Stimulated activated naive CD8-positive, alpha-beta T cell treated with anti-CD3 and anti-CD28 coated beads, Interleukin-15, amount 100 ng/mL, for 72 hours (primary cell): Measurements from ENCODE around the gene OR2AG1.

Experiments used
- ATAC-seq: fragments of 150-1000 bp; cut with Tn5 transposase; 2 replicates; pipeline ENCODE4 v1.10.0; 2021; ENCODE audit warnings: mild to moderate bottlenecking, moderate library complexity
- DNase-seq, 2 donors: peaks; one replicate each; pipeline ENCODE4 v3.0.0; 2021 to 2022
- H3K27ac Mint-ChIP-seq, 2 donors: one replicate each; pipeline ENCODE4 v1.8.0; 2022; ENCODE audit warnings: mild to moderate bottlenecking in 2 of 2, mixed read lengths in 2 of 2, moderate library complexity in 2 of 2
- H3K27me3 Mint-ChIP-seq: one replicate; pipeline ENCODE4 v1.8.0; 2022; ENCODE audit warnings: mixed read lengths
- H3K4me1 Mint-ChIP-seq: one replicate; pipeline ENCODE4 v1.8.0; 2022; ENCODE audit warnings: mild to moderate bottlenecking, mixed read lengths
- H3K4me3 Mint-ChIP-seq, 2 donors: one replicate each; pipeline ENCODE4 v1.8.0; 2022; ENCODE audit warnings: mild to moderate bottlenecking in 2 of 2, mixed read lengths in 2 of 2, moderate library complexity in 1 of 2
- H3K9me3 Mint-ChIP-seq, 2 donors: one replicate each; pipeline ENCODE4 v1.8.0; 2022; ENCODE audit warnings: mixed read lengths in 2 of 2

Gene OR2AG1, protein sequence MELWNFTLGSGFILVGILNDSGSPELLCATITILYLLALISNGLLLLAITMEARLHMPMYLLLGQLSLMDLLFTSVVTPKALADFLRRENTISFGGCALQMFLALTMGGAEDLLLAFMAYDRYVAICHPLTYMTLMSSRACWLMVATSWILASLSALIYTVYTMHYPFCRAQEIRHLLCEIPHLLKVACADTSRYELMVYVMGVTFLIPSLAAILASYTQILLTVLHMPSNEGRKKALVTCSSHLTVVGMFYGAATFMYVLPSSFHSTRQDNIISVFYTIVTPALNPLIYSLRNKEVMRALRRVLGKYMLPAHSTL

DNA sequence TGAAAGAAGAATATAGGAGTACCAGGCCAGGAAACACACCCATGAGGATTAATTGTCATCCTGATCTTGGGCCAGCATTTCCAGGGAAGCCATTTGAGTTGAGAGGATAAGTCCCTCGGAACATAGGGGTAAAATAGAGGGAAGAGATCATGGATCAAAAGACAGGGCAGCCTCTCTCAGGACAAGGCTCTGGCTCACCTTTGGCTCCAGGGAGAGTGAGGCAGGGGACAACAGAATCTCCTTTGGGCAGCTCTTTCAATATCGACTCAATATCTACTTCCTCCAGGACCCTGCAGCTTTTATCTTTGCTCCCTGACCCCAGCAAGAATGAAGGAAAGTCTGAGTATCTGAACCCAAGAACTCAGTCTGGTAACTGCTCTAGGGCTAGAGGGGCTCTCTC lies at the start of gene OR2AG1:
OR2AG1 (plus strand) TSS at position 301 of the 400 bp plus-strand sequence. CDS start 2,018 bp downstream, outside the sequence.
- H3K27me3 Mint-ChIP-seq, result peaks cover 18% of the 10 kb centered on the region
- H3K4me3 Mint-ChIP-seq, result no peak within 1 kb of the TSS
- no peak within 1 kb of the TSS for H3K27ac Mint-ChIP-seq
- DNase-seq (no peak), ATAC-seq (no peak)
- no peaks in the 10 kb centered on the region for H3K9me3 Mint-ChIP-seq
- no peaks in the 10 kb centered on the region for H3K4me1 Mint-ChIP-seq

DNA sequence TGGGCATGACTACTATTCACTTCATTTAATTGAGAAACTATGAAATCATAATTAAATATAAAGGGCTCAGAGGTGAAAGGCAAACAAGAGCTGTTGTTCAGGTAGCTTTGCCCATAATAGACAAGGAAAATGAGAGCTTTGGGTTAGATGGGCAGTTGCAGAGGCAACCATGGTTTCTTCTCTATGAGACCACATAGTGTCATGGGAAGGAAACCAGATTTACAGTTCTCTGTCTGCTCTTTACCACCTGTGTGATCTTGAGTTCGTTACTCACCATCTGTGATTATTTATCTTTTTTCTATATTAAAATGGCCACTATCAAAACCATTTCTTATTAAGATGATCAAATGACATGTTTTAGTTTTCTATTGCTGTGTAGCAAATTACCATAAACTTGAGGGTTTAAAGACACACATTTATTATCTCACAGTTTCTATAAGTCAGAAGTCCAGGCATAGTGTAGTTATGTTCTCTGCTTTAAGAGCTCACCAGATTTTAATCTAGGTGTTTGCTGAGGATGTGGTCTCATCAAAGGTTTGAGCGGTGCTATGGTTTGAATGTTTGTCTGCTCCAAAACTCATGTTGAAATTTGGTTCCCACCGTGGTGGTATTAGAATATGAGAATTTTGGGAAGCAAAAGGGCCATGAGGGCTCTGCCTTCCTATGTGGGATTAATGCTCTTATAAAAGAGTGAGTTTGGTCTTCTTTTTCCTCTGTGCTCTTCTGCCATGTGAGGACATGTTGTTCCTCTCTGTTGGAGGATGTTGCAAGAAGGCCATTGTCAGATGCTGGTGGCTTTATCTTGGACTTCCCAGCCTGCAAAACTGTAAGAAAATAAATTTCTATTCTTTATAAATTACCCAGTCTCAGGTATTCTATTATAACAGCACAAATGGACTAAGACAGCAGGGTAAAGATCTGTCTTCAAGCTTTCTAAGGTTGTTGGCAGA lies 49.2 kb upstream of the OR2AG1 start:
- peaks cover 64% of the 10 kb centered on the region for H3K4me1 Mint-ChIP-seq
- H3K27ac Mint-ChIP-seq, result no peak overlapping the region
- ATAC-seq, result peak; percentile 90
- DNase-seq, result peak in 1 of 2 donors; percentile 48
- no peaks in the 10 kb centered on the region for H3K9me3 Mint-ChIP-seq
- no peaks in the 10 kb centered on the region for H3K27me3 Mint-ChIP-seq
- H3K4me3 Mint-ChIP-seq, result peak overlapping the region in 1 of 2 donors; percentile 60

DNA sequence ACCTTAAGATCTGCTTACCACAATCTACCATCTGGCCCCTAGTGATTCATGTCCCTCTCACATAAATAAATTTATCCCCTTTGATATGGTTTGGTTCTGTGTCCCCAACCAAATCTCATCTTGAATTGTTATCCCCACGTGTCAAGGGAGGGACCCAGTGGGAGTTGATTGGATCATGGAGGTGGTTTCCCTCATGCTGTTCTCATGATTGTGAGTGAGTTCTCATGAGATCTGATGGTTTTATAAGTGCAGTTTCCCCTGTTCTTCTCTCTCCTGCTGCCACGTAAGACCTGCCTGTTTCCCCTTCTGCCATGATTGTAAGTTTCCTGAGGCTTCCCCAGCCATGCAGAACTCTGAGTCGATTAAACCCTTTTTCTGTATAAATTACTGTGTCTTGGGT lies 48.2 kb upstream of the OR2AG1 start:
- peaks cover 61% of the 10 kb centered on the region for H3K4me1 Mint-ChIP-seq
- no peaks in the 10 kb centered on the region for H3K9me3 Mint-ChIP-seq
- H3K27me3 Mint-ChIP-seq, result no peaks in the 10 kb centered on the region
- peak overlapping the region; percentile 47 to 60 for H3K4me3 Mint-ChIP-seq
- H3K27ac Mint-ChIP-seq, result no peak overlapping the region
- no peak for ATAC-seq
- no peak for DNase-seq

DNA sequence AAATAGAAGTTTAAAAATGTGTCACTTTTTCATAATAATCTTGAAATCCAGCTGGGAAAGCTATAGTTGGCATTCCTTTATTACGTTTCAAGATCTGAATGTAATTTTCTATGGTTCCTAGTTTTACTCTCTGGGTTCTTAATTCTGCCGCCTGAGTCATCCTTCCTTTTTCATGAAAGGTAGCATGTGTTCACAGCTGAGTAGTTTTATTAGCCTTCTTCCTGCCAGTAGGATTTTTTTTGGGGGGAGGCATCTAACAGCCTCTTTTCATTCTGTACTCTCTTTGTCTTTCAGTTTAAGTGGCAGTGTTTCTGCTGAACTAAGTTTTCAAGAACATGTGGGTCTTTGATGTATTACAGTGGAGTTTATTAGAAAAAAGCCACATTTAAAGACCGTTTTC lies 47.5 kb upstream of the OR2AG1 start:
- Mint-ChIP-seq H3K4me3 (peak overlapping the region; percentile 43 to 47), H3K4me1 (peaks cover 68% of the 10 kb centered on the region), H3K9me3 (no peaks in the 10 kb centered on the region), H3K27ac (peak overlapping the region in 1 of 2 donors; percentile 77), H3K27me3 (no peaks in the 10 kb centered on the region)
- DNase-seq (no peak), ATAC-seq (no peak)

DNA sequence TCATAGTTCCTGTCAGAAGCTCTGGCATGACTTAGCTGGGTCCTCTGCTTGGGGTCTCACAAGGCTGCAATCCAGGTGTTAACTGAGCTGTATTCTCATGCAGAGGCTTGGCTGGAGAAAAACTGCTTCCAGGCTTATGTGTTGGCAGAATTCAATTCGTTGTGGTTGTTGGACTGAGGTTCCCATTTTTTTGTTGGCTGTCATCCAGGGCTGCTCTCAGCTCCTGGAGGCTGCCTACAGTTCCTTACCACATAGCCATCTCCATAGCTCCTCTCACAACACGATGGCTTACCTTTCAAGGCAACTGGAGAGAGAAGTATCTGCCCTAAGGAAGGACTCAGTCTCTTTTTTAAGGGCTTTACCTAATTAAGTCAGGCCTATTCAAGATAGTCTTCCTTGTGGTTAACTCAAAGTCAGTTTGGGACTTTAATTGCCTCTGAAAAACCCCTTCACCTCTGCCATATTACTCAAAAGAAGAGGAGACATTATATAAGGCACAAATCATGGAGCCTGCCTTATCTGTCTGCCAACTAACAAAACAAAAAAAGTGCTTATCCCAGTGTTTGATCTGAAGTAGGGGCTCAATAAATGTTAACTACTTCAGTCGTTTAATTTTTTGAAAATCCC lies 46.2 kb upstream of the OR2AG1 start:
- Mint-ChIP-seq H3K27me3 (no peaks in the 10 kb centered on the region), H3K4me1 (peaks cover 78% of the 10 kb centered on the region), H3K27ac (peak overlapping the region; percentile 9 to 89), H3K4me3 (peak overlapping the region; percentile 19 to 57), H3K9me3 (no peaks in the 10 kb centered on the region)
- peak; percentile 77 for ATAC-seq
- no peak for DNase-seq

DNA sequence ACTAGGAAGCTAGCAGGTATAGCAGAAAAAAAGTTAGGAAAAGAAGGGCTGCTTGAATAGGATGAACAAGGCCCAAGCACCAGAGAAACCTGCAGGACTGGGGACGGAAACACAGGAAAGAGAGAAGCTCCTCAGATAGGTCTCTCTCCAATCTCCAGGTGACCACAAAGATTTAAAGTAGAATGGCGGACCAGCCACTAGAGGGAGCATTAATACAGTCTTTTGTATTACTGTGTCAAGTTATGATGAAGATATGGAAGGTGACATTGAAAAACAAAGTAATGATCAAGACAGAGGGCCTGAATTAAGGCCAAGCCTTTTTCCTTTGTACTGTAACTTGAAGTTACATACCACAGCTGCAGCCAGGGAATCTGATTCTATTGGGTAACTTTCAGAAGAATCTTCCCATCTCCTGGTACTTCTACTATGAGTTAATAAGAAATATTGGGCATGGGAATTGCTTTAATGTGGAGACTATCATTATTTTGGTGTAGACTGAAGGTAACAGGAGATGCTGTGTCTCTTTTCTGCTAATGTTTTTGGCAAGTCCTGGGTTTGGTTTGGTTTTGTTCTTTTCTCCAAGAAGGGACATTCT lies 44.9 kb upstream of the OR2AG1 start:
- Mint-ChIP-seq H3K4me1 (peaks cover 92% of the 10 kb centered on the region), H3K27me3 (no peaks in the 10 kb centered on the region), H3K27ac (peak overlapping the region in 1 of 2 donors; percentile 83), H3K4me3 (peak overlapping the region; percentile 24 to 43), H3K9me3 (no peaks in the 10 kb centered on the region)
- DNase-seq (peak; percentile 56), ATAC-seq (peak; percentile 57)

DNA sequence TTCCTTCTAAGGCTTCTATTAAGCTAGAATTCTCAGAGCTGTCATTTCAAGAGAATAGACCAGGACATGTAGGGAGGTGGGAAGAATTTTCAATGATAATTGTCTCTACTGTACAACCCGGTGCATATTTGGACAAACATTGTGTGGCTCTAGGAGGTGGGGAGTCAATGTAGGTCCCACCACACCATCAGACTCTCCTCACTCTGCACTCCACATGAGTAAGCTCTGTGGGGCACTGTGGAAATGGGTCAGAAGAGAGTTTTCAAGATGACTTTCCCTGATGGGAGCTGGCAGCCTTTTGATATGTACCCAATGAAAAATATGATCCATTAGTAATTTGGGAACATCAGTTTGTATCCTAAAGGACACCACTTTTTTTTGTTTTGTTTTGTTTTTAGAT lies 44.2 kb upstream of the OR2AG1 start:
- Mint-ChIP-seq H3K4me1 (peaks cover 92% of the 10 kb centered on the region), H3K4me3 (no peak overlapping the region), H3K27ac (peak overlapping the region in 1 of 2 donors; percentile 59), H3K27me3 (no peaks in the 10 kb centered on the region), H3K9me3 (no peaks in the 10 kb centered on the region)
- DNase-seq (no peak), ATAC-seq (no peak)

DNA sequence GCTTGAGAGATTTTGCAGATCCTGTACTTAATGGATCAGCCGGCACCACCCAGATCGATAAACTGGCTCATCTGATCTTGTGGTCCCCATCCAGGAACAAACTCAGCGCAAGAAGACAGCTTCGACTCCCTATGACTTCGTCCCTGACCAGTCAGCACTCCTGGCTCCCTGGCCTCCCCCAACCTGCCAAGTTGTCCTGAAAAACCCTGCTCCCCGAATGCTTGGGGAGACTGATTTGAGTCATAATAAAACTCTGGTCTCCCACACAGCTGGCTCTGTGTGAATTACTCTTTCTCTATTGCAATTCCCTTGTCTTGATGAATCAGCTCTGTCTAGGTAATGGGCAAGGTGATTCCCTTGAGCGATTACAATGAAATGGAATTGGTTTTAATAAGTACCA lies 40.6 kb upstream of the OR2AG1 start:
- Mint-ChIP-seq H3K27ac (peak overlapping the region in 1 of 2 donors; percentile 94), H3K4me3 (no peak overlapping the region), H3K9me3 (no peaks in the 10 kb centered on the region), H3K4me1 (peaks cover 64% of the 10 kb centered on the region), H3K27me3 (no peaks in the 10 kb centered on the region)
- ATAC-seq, result no peak
- no peak for DNase-seq

DNA sequence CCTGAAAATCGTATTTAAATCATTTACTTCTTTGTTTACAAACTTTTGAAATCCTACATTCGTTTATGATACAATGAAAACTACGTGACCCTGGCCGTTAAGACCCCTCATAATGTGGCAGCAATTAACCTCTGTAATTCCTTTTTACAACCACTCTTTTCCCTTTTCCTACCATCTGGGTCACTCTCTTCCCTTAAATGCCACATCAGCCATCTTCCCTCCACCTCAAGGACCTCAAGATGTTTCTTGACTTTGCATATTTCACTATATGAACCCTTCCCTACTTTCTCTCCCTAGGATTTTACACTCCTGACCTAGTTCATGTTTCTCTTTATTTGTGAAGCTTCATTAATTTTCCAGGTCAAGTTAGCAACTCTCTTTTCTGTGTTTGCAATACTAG lies 37.8 kb upstream of the OR2AG1 start:
- DNase-seq (no peak), ATAC-seq (no peak)
- Mint-ChIP-seq H3K9me3 (no peaks in the 10 kb centered on the region), H3K4me1 (peaks cover 66% of the 10 kb centered on the region), H3K27ac (no peak overlapping the region), H3K27me3 (no peaks in the 10 kb centered on the region), H3K4me3 (no peak overlapping the region)

DNA sequence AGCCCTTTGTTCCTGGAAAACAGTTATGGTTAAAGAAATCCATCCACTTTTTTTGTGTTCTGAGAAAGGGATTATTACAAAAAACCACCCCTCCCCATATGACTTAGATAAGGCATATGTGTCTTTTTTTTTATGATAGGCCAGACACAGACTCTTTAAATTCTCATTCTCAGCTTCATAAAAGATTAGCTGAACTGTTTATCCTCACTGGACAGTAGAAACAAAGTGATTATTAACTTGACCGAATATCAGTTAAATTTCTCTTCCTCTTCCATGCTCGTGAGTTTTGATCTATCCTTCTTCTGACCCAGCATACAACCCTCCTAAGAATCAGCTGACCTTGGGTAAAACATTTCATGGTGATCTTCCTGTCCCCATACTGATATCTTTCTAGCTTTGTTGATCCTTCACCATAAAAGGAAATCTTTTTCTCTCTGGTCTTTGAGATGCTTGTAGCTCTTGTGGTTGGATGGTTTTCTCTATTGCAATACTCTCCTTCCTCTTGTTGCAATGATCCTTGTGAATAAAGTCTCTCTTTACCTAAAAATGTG lies 37.3 kb upstream of the OR2AG1 start:
- peak; percentile 67 for ATAC-seq

DNA sequence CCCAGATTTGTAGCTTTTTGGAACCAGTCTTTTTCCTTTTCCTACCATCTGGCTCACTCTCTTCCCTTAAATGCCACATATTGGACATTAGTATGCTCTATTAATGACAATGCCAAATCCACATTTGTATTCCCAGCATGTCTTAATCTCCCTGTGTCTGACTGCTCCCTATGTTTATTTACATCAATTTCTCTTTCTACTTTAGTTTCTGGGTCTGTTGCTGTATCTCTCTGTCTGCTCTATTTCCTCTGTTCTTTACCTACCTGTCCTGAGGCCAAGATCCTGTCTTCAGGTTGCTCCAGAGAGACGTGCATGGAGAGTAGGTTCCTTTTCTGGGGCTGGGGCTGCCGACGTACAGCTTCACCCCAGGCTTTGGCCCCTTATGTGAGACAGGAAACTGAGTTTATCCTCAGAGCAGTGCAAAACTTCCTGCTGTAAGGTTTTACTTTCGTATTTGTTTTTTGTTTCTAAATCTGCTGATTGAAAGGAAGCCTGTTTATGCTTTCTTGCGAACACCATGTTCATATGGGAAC lies 36.7 kb upstream of the OR2AG1 start:
- Mint-ChIP-seq H3K4me1 (peaks cover 55% of the 10 kb centered on the region), H3K9me3 (no peaks in the 10 kb centered on the region), H3K27ac (no peak overlapping the region), H3K27me3 (no peaks in the 10 kb centered on the region), H3K4me3 (no peak overlapping the region)
- ATAC-seq (peak; percentile 86), DNase-seq (peak; percentile 32 to 43)

More for the DNA sequence above, 37.3 kb upstream of the OR2AG1 start:
- no peak overlapping the region for H3K27ac Mint-ChIP-seq
- no peaks in the 10 kb centered on the region for H3K27me3 Mint-ChIP-seq
- peaks cover 61% of the 10 kb centered on the region for H3K4me1 Mint-ChIP-seq
- no peaks in the 10 kb centered on the region for H3K9me3 Mint-ChIP-seq
- H3K4me3 Mint-ChIP-seq, result no peak overlapping the region
- no peak for DNase-seq

DNA sequence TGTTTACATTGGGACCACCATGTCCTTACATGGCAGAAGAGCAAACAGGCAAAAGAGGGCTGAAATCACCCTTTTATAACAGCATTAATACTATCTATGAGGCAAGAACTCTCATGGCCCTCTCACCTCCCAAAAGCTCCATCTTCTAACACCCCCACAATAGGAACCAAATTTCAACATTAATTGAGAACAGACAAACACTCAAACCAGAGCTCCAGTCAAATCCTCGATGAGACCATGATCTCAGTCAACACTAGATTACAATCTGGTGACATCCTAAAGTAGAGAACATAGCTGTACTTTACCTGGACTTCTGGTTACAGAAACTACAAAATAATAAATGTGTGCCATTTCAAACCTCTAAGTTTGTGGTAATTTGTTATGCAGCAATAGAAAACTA lies 36.2 kb upstream of the OR2AG1 start:
- H3K4me1 Mint-ChIP-seq, result peaks cover 52% of the 10 kb centered on the region
- H3K27me3 Mint-ChIP-seq, result no peaks in the 10 kb centered on the region
- DNase-seq (no peak), ATAC-seq (peak; percentile 56)
- H3K27ac Mint-ChIP-seq, result no peak overlapping the region
- no peak overlapping the region for H3K4me3 Mint-ChIP-seq
- no peaks in the 10 kb centered on the region for H3K9me3 Mint-ChIP-seq

DNA sequence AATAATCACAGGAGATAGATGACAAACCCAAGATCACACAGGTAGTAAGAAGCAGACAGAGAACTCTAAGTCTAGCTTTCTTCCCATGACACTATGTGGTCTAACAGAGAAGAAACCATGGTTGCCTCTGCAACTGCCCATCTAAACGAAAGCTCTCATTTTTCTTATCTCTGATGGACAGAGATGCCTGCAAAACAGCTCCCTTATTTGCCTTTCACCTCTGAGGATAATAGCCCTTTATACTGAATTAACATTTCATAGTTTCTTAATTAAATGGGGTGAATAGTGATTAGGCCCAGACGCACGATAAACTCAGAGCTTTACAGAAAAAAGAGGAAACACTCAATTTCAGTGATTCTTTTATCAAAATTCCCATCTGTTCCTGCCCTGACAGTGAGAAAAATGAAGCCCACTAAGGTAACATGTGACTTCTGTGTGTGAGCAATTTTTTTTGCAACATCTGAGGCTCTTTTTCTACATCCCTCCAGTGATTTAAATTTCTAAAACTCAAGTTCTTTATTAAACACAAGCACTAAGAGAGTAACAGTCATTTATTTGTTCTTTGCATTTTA lies 35.6 kb upstream of the OR2AG1 start:
- H3K27ac Mint-ChIP-seq, result no peak overlapping the region
- H3K27me3 Mint-ChIP-seq, result no peaks in the 10 kb centered on the region
- H3K4me3 Mint-ChIP-seq, result no peak overlapping the region

DNA sequence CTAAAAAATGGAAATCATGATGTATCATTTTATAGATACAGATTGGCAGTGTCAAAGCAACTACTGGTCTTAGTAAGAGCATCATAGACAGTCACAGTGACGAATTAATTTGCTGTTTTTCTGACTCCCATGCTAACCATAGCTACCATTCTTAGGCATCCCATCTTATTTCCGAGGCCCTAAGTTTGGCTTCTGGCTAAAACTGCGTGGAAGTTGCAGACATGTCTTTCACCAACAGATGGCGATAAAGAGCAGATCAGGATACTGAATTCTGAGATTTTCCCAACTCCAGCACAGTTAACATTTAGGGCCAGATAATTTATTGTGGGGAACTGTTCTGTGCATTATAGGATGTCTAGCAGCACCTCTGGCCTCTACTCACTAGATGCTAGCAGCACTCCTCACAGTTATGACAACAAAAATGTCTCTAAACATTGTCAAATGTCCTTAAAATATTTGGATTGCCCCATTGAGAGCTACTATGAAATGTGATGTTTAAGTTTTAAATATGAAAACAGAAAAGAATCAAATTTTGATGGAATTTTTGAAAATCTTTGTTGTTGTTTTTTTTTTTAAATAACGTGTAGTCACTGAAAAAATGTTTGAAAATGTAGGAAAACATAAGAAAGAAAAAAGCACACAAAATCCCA lies 27.4 kb upstream of the OR2AG1 start:
- H3K27me3 Mint-ChIP-seq, result no peaks in the 10 kb centered on the region
- H3K4me1 Mint-ChIP-seq, result peaks cover 6% of the 10 kb centered on the region
- no peaks in the 10 kb centered on the region for H3K9me3 Mint-ChIP-seq
- ATAC-seq, result no peak
- DNase-seq, result no peak
- no peak overlapping the region for H3K27ac Mint-ChIP-seq
- H3K4me3 Mint-ChIP-seq, result no peak overlapping the region

More for the DNA sequence above, 35.6 kb upstream of the OR2AG1 start:
- DNase-seq, result no peak
- Mint-ChIP-seq H3K4me1 (peaks cover 47% of the 10 kb centered on the region), H3K9me3 (no peaks in the 10 kb centered on the region)
- no peak for ATAC-seq
